SU-DHL-6 (cell line): ENCODE results near the gene TXLNG.
"Not testable (repeated sequence)": the region's sequence is repeated elsewhere in the genome, so short reads cannot be mapped to it uniquely, and the experiment has no call there.

Source experiments
- H2AFZ ChIP-seq: fragments of 200-600 bp; sonication (generic); 2 replicates; pipeline ENCODE4 v1.6.1; 2014; ENCODE audit warnings: low read depth, mild to moderate bottlenecking, moderate library complexity, mixed read lengths, antibody characterized with exemption, low read length; ENCODE audit not compliant: severe bottlenecking
- H3F3A ChIP-seq: fragments of 200-600 bp; shearing (Covaris generic); 2 replicates; pipeline ENCODE4 v1.6.0; 2016; ENCODE audit warnings: antibody characterized with exemption, mild to moderate bottlenecking; ENCODE audit not compliant: insufficient read depth
- H3K27ac ChIP-seq: fragments of 200-600 bp; sonication (generic); 2 replicates; pipeline ENCODE4 v1.5.1; 2016; ENCODE audit warnings: low read depth, mild to moderate bottlenecking, low read length, moderate library complexity, mixed read lengths
- H3K27me3 ChIP-seq: fragments of 200-600 bp; sonication (generic), shearing (Covaris generic); 2 replicates; pipeline ENCODE4 v1.6.0; 2014; ENCODE audit warnings: mild to moderate bottlenecking, low read length
- H3K36me3 ChIP-seq: fragments of 200-600 bp; sonication (generic); 2 replicates; pipeline ENCODE4 v1.6.1; 2014; ENCODE audit warnings: mild to moderate bottlenecking, low read length, mixed read lengths
- H3K4me2 ChIP-seq: fragments of 300-600, 200-600 bp; shearing (Covaris generic), sonication (generic); 2 replicates; pipeline ENCODE4 v1.6.0; 2014; ENCODE audit warnings: low read length, low read depth, mild to moderate bottlenecking; ENCODE audit not compliant: poor library complexity, severe bottlenecking
- H3K4me3 ChIP-seq: fragments of 200-600 bp; sonication (generic); 2 replicates; pipeline ENCODE4 v1.5.1; 2014; ENCODE audit warnings: antibody characterized with exemption, low read length, mild to moderate bottlenecking, mixed read lengths; ENCODE audit not compliant: insufficient read depth, poor library complexity, severe bottlenecking
- H3K79me2 ChIP-seq: fragments of 200-600 bp; sonication (generic); 2 replicates; pipeline ENCODE4 v1.6.1; 2014; ENCODE audit warnings: mild to moderate bottlenecking, low read length, moderate library complexity; ENCODE audit not compliant: insufficient read depth
- H3K9ac ChIP-seq: fragments of 200-600 bp; sonication (generic); 2 replicates; pipeline ENCODE4 v1.7.0; 2014; ENCODE audit warnings: mild to moderate bottlenecking, low read length
- H3K9me2 ChIP-seq: fragments of 200-600 bp; sonication (generic); replicated peaks from 2 replicates; pipeline ENCODE4 v1.6.1; 2014; ENCODE audit warnings: low read length; ENCODE audit not compliant: insufficient read depth
- H3K9me3 ChIP-seq: fragments of 200-600 bp; sonication (generic); 2 replicates; pipeline ENCODE4 v1.6.1; 2014; ENCODE audit warnings: low read length, mixed read lengths; ENCODE audit not compliant: insufficient read depth
- H4K20me1 ChIP-seq: fragments of 200-600 bp; sonication (generic); 2 replicates; pipeline ENCODE4 v1.6.1; 2014; ENCODE audit warnings: low read depth, mild to moderate bottlenecking, antibody characterized with exemption, low read length, moderate library complexity, mixed read lengths
- CTCF ChIP-seq: fragments of 200-600 bp; sonication (generic); IDR thresholded peaks from one replicate; pipeline ENCODE4 v1.5.1; 2017; ENCODE audit warnings: antibody characterized with exemption, mild to moderate bottlenecking, low read length, moderate library complexity; ENCODE audit not compliant: insufficient read depth, poor library complexity, severe bottlenecking
- EZH2phosphoT487 ChIP-seq: fragments of 200-600 bp; sonication (generic), shearing (Covaris generic); conservative IDR thresholded peaks from 2 replicates; pipeline ENCODE4 v1.6.1; 2018; ENCODE audit warnings: mild to moderate bottlenecking, antibody characterized with exemption, low read length, moderate library complexity, mixed read lengths

Gene TXLNG

GRCh38 chrX:16748425-16748824 is 37.8 kb upstream of the TXLNG start:
- Histone ChIP-seq H3K9ac (no peak overlapping the region), H2AFZ (no peak overlapping the region), H3K27me3 (no peaks in the 10 kb centered on the region), H3K9me2 (no peaks in the 10 kb centered on the region), H3K79me2 (no peaks in the 10 kb centered on the region), H4K20me1 (no peaks in the 10 kb centered on the region), H3K4me2 (no peak overlapping the region), H3F3A (no peaks in the 10 kb centered on the region), H3K36me3 (no peaks in the 10 kb centered on the region), H3K4me3 (no peak overlapping the region), H3K9me3 (no peaks in the 10 kb centered on the region), H3K27ac (no peak overlapping the region)
- TF ChIP-seq CTCF = no peak

- Histone ChIP-seq H3K4me3 (no peak overlapping the region), H3K27ac (no peak overlapping the region), H2AFZ (no peak overlapping the region), H3K9me2 (no peaks in the 10 kb centered on the region), H3K27me3 (no peaks in the 10 kb centered on the region), H3K36me3 (no peaks in the 10 kb centered on the region), H3K79me2 (no peaks in the 10 kb centered on the region), H4K20me1 (no peaks in the 10 kb centered on the region), H3F3A (no peaks in the 10 kb centered on the region), H3K9me3 (no peaks in the 10 kb centered on the region), H3K9ac (no peak overlapping the region), H3K4me2 (no peak overlapping the region)
- TF ChIP-seq CTCF (no peak), EZH2phosphoT487 (no peak)
Observed at GRCh38 chrX:16750136-16750535, 36.1 kb upstream of the TXLNG start.

- Histone ChIP-seq H3K9ac (no peak overlapping the region), H3K27me3 (no peaks in the 10 kb centered on the region), H3K9me3 (no peaks in the 10 kb centered on the region), H3K79me2 (no peaks in the 10 kb centered on the region), H3K4me2 (no peak overlapping the region), H2AFZ (no peak overlapping the region), H3K27ac (no peak overlapping the region), H3K4me3 (no peak overlapping the region), H4K20me1 (no peaks in the 10 kb centered on the region), H3K36me3 (no peaks in the 10 kb centered on the region; the same call in 1 of the 2 replicates), H3K9me2 (no peaks in the 10 kb centered on the region), H3F3A (no peaks in the 10 kb centered on the region)
- TF ChIP-seq EZH2phosphoT487 (no peak), CTCF (no peak)
Observed at GRCh38 chrX:16754019-16754418, 32.2 kb upstream of the TXLNG start.

- H3K27me3 ChIP-seq = no peaks in the 10 kb centered on the region
- H3K27ac ChIP-seq = no peak overlapping the region
- no peak overlapping the region for H2AFZ ChIP-seq
- H3K9ac ChIP-seq = no peak overlapping the region
- H3K9me3 ChIP-seq = no peaks in the 10 kb centered on the region
- no peaks in the 10 kb centered on the region for H3K79me2 ChIP-seq
- H3K4me2 ChIP-seq = no peak overlapping the region
- H3F3A ChIP-seq = no peaks in the 10 kb centered on the region
- TF ChIP-seq CTCF = no peak
- TF ChIP-seq EZH2phosphoT487 = no peak
- H3K36me3 ChIP-seq = peaks cover 2% of the 10 kb centered on the region; the same call in 1 of the 2 replicates
- H3K9me2 ChIP-seq = no peaks in the 10 kb centered on the region
- H3K4me3 ChIP-seq = no peak overlapping the region
- no peaks in the 10 kb centered on the region for H4K20me1 ChIP-seq
Observed at GRCh38 chrX:16756724-16757123, 29.5 kb upstream of the TXLNG start.

DNA sequence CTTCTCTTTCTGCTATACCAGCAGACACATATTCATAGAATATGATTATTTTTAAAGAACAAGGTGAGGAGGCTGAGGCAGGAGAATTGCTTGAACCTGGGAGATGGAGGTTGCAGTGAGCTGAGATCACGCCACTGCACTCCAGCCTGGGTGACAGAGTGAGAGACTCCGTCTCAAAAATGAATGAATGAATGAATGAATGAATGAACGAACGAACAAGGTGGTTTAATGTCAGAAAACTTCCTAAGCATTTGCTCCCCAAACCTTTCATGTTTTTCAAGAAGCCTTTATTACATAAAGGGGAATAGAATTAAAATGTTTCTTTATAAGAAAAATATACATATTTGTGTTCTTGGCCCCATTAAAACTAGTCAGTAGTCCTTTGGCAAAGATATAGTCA is 24.8 kb upstream of the TXLNG start:
- not testable (repeated sequence) for H3K4me2 ChIP-seq, H3K27ac ChIP-seq, H3K36me3 ChIP-seq, H3F3A ChIP-seq, H3K9me2 ChIP-seq, H4K20me1 ChIP-seq, H3K27me3 ChIP-seq, H3K9ac ChIP-seq, H3K79me2 ChIP-seq, H3K4me3 ChIP-seq, H3K9me3 ChIP-seq, H2AFZ ChIP-seq
